MM.1S (cell line): ENCODE measurements around the gene PDZK1.

Source experiments
- CTCF ChIP-seq: fragments of 300-600 bp; sonication (generic); IDR thresholded peaks from 2 replicates; pipeline ENCODE4 v1.5.1; 2016; ENCODE audit warnings: antibody characterized with exemption, low read length, mixed read lengths
- EZH2phosphoT487 ChIP-seq: fragments of 300-600 bp; sonication (generic); IDR thresholded peaks from 2 replicates; pipeline ENCODE4 v1.6.1; 2018; ENCODE audit warnings: antibody characterized with exemption, low read length

GRCh38 chr1:145688328-145688727, 18.8 kb downstream of the PDZK1 start:
- TF ChIP-seq CTCF (no peak), EZH2phosphoT487 (no peak)
